Rectal smooth muscle tissue (tissue), 1 donor: ENCODE data around the gene AKAP14.
"Not testable (repeated sequence)": the region's sequence is repeated elsewhere in the genome, so short reads cannot be mapped to it uniquely, and the experiment has no call there.

Experiments used
- H3K27ac ChIP-seq: one replicate; pipeline ENCODE4 v1.7.0; 2013; ENCODE audit warnings: low read depth, low read length, inconsistent platforms
- H3K27me3 ChIP-seq: one replicate; pipeline ENCODE4 v1.7.0; 2013; ENCODE audit warnings: low read length; ENCODE audit not compliant: control insufficient read depth, insufficient read depth
- H3K36me3 ChIP-seq: one replicate; pipeline ENCODE4 v1.7.0; 2013; ENCODE audit warnings: low read length; ENCODE audit not compliant: control insufficient read depth, insufficient read depth
- H3K4me1 ChIP-seq: one replicate; pipeline ENCODE4 v1.7.0; 2013; ENCODE audit warnings: low read length; ENCODE audit not compliant: control insufficient read depth, insufficient read depth
- H3K4me3 ChIP-seq: one replicate; pipeline ENCODE4 v1.7.0; 2013; ENCODE audit warnings: low read length
- H3K9ac ChIP-seq: one replicate; pipeline ENCODE4 v1.7.0; 2013; ENCODE audit warnings: low read length

The AKAP14 gene

GRCh38 chrX:119887721-119888425 lies 7.8 kb upstream of the AKAP14 start:
- no peaks in the 10 kb centered on the region for H3K36me3 ChIP-seq
- H3K27ac ChIP-seq: no peak overlapping the region
- no peaks in the 10 kb centered on the region for H3K4me1 ChIP-seq
- peaks cover 3% of the 10 kb centered on the region for H3K27me3 ChIP-seq
- H3K9ac ChIP-seq: no peak overlapping the region
- peak overlapping the region; percentile 32 for H3K4me3 ChIP-seq

GRCh38 chrX:119890626-119891025 lies 5.1 kb upstream of the AKAP14 start:
- H3K36me3 ChIP-seq, H3K27me3 ChIP-seq, H3K4me3 ChIP-seq, H3K27ac ChIP-seq, H3K9ac ChIP-seq, H3K4me1 ChIP-seq: not testable (repeated sequence)

GRCh38 chrX:119891961-119892692 lies 3.6 kb upstream of the AKAP14 start:
- not testable (repeated sequence) for H3K4me3 ChIP-seq, H3K36me3 ChIP-seq, H3K27ac ChIP-seq, H3K4me1 ChIP-seq, H3K27me3 ChIP-seq, H3K9ac ChIP-seq

- H3K36me3 ChIP-seq: no peaks in the 10 kb centered on the region
- H3K4me1 ChIP-seq: no peaks in the 10 kb centered on the region
- no peak overlapping the region for H3K27ac ChIP-seq
- no peak overlapping the region for H3K4me3 ChIP-seq
- H3K9ac ChIP-seq: no peak overlapping the region
- no peaks in the 10 kb centered on the region for H3K27me3 ChIP-seq
Observed at GRCh38 chrX:119899125-119899524, 3.4 kb downstream of the AKAP14 start.

- H3K36me3 ChIP-seq: no peaks in the 10 kb centered on the region
- H3K4me3 ChIP-seq: no peak overlapping the region
- H3K4me1 ChIP-seq: no peaks in the 10 kb centered on the region
- no peaks in the 10 kb centered on the region for H3K27me3 ChIP-seq
- no peak overlapping the region for H3K9ac ChIP-seq
- no peak overlapping the region for H3K27ac ChIP-seq
Observed at GRCh38 chrX:119900976-119901375, 5.3 kb downstream of the AKAP14 start.

GRCh38 chrX:119916310-119916709 lies 20.6 kb downstream of the AKAP14 start:
- H3K27me3 ChIP-seq: no peaks in the 10 kb centered on the region
- no peak overlapping the region for H3K4me3 ChIP-seq
- H3K36me3 ChIP-seq: no peaks in the 10 kb centered on the region
- H3K27ac ChIP-seq: no peak overlapping the region
- no peak overlapping the region for H3K9ac ChIP-seq
- H3K4me1 ChIP-seq: no peaks in the 10 kb centered on the region

- Histone ChIP-seq H3K27ac (no peak overlapping the region), H3K36me3 (no peaks in the 10 kb centered on the region)
Observed at GRCh38 chrX:119917877-119918276, 22.2 kb downstream of the AKAP14 start.

GRCh38 chrX:119919835-119920585 lies 24.3 kb downstream of the AKAP14 start:
- Histone ChIP-seq H3K27ac (no peak overlapping the region), H3K9ac (no peak overlapping the region), H3K27me3 (no peaks in the 10 kb centered on the region), H3K4me3 (no peak overlapping the region), H3K36me3 (no peaks in the 10 kb centered on the region), H3K4me1 (no peaks in the 10 kb centered on the region)

More at GRCh38 chrX:119917877-119918276, 22.2 kb downstream of the AKAP14 start:
- Histone ChIP-seq H3K4me1 (no peaks in the 10 kb centered on the region), H3K9ac (no peak overlapping the region), H3K4me3 (no peak overlapping the region), H3K27me3 (no peaks in the 10 kb centered on the region)

GRCh38 chrX:119922391-119922790 lies 26.7 kb downstream of the AKAP14 start:
- not testable (repeated sequence) for H3K4me1 ChIP-seq, H3K27ac ChIP-seq, H3K4me3 ChIP-seq, H3K9ac ChIP-seq, H3K27me3 ChIP-seq, H3K36me3 ChIP-seq

GRCh38 chrX:119935215-119935874 lies 39.7 kb downstream of the AKAP14 start:
- Histone ChIP-seq H3K9ac (no peak overlapping the region), H3K27ac (no peak overlapping the region), H3K4me1 (no peaks in the 10 kb centered on the region), H3K36me3 (peaks cover 4% of the 10 kb centered on the region), H3K27me3 (no peaks in the 10 kb centered on the region), H3K4me3 (no peak overlapping the region)

- H3K27ac ChIP-seq: no peak overlapping the region
- H3K4me3 ChIP-seq: no peak overlapping the region
Observed at GRCh38 chrX:119941336-119941735, 45.6 kb downstream of the AKAP14 start.

GRCh38 chrX:119942173-119942819 lies 46.6 kb downstream of the AKAP14 start:
- H3K27ac ChIP-seq: no peak overlapping the region
- no peaks in the 10 kb centered on the region for H3K36me3 ChIP-seq
- no peak overlapping the region for H3K9ac ChIP-seq
- H3K4me3 ChIP-seq: peak overlapping the region; percentile 74
- H3K27me3 ChIP-seq: no peaks in the 10 kb centered on the region
- no peaks in the 10 kb centered on the region for H3K4me1 ChIP-seq

More at GRCh38 chrX:119941336-119941735, 45.6 kb downstream of the AKAP14 start:
- no peaks in the 10 kb centered on the region for H3K4me1 ChIP-seq
- H3K9ac ChIP-seq: no peak overlapping the region
- H3K27me3 ChIP-seq: no peaks in the 10 kb centered on the region
- H3K36me3 ChIP-seq: no peaks in the 10 kb centered on the region
